Loucy (cell line): Measurements from ENCODE around the gene NCAPD2.

ENCODE experiments used
- H2AFZ ChIP-seq: fragments of 200-600 bp; sonication (generic); 2 replicates; pipeline ENCODE4 v1.6.0; 2016; ENCODE audit warnings: antibody characterized with exemption, mild to moderate bottlenecking, low read length, moderate library complexity
- H3F3A ChIP-seq: fragments of 200-600 bp; 2 replicates; pipeline ENCODE4 v1.6.0; 2016; ENCODE audit warnings: antibody characterized with exemption, low read depth, mild to moderate bottlenecking
- H3K27me3 ChIP-seq: fragments of 200-600 bp; sonication (generic); 2 replicates; pipeline ENCODE4 v1.6.1; 2014; ENCODE audit warnings: low read length, mild to moderate bottlenecking; ENCODE audit not compliant: insufficient read depth, poor library complexity, severe bottlenecking
- H3K36me3 ChIP-seq: fragments of 200-600 bp; sonication (generic); 2 replicates; pipeline ENCODE4 v1.6.1; 2016; ENCODE audit warnings: low read length; ENCODE audit not compliant: insufficient read depth
- H3K4me1 ChIP-seq: fragments of 200-600 bp; sonication (generic); 2 replicates; pipeline ENCODE4 v1.5.1; 2014; ENCODE audit warnings: low read length, mild to moderate bottlenecking; ENCODE audit not compliant: insufficient read depth, poor library complexity, severe bottlenecking
- H3K4me2 ChIP-seq: fragments of 200-600 bp; sonication (generic); 2 replicates; pipeline ENCODE4 v1.6.0; 2014; ENCODE audit warnings: antibody characterized with exemption, low read length, low read depth, mild to moderate bottlenecking; ENCODE audit not compliant: poor library complexity, severe bottlenecking
- H3K4me3 ChIP-seq: fragments of 200-600 bp; sonication (generic); 2 replicates; pipeline ENCODE4 v1.5.1; 2014; ENCODE audit warnings: low read length, mild to moderate bottlenecking, mixed read lengths; ENCODE audit not compliant: poor library complexity, severe bottlenecking
- H3K79me2 ChIP-seq: fragments of 200-600 bp; sonication (generic); 2 replicates; pipeline ENCODE4 v1.6.1; 2014; ENCODE audit warnings: low read length; ENCODE audit not compliant: insufficient read depth
- H3K9ac ChIP-seq: fragments of 200-600 bp; sonication (generic); 2 replicates; pipeline ENCODE4 v1.6.0; 2014; ENCODE audit warnings: mild to moderate bottlenecking, low read depth, low read length, moderate library complexity; ENCODE audit not compliant: poor library complexity, severe bottlenecking
- H3K9me2 ChIP-seq: fragments of 200-600 bp; sonication (generic); replicated peaks from 2 replicates; pipeline ENCODE4 v1.6.1; 2016; ENCODE audit warnings: low read depth, low read length, mixed read lengths
- H3K9me3 ChIP-seq: fragments of 200-600 bp; sonication (generic); 2 replicates; pipeline ENCODE4 v1.6.1; 2014; ENCODE audit warnings: mild to moderate bottlenecking, antibody characterized with exemption, low read length, low read depth; ENCODE audit not compliant: insufficient read depth
- H4K20me1 ChIP-seq: fragments of 200-600 bp; sonication (generic); 2 replicates; pipeline ENCODE4 v1.6.0; 2014; ENCODE audit warnings: antibody characterized with exemption, low read length, mild to moderate bottlenecking; ENCODE audit not compliant: insufficient read depth, poor library complexity, severe bottlenecking
- CTCF ChIP-seq: fragments of 200-600 bp; sonication (generic); conservative IDR thresholded peaks from 2 replicates; pipeline ENCODE4 v1.5.1; 2014; ENCODE audit warnings: mild to moderate bottlenecking, antibody characterized with exemption, low read length
- EZH2phosphoT487 ChIP-seq: fragments of 200-600 bp; IDR thresholded peaks from 2 replicates; pipeline ENCODE4 v1.6.1; 2018; ENCODE audit warnings: antibody characterized with exemption, mild to moderate bottlenecking, moderate library complexity, borderline replicate concordance

The NCAPD2 gene

DNA sequence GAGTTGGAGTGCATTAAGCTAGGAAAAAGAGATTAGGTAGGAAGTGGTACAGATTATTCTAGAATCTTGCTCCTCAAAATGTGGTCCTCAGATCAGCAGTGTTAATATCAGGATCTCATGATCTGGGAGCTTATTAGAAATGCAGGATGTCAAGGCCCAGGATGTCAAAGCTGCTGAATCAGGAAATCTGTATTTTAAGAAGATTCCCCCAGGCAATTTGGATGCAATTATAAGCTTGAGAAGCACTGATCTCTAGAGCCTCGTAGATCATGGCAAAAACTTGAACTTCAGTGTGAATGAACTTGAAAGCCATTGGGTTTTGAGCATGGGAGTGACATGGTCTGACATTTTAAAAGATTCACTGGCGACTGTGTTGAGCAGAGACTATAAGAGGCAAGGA, 6.6 kb downstream of the NCAPD2 start:
- H2AFZ ChIP-seq = no peak overlapping the region
- H3K36me3 ChIP-seq = peaks cover 23% of the 10 kb centered on the region; the same call in 1 of the 2 replicates
- H3K9me2 ChIP-seq = no peaks in the 10 kb centered on the region
- TF ChIP-seq EZH2phosphoT487 = no peak
- TF ChIP-seq CTCF = no peak
- peaks cover 95% of the 10 kb centered on the region for H3K79me2 ChIP-seq
- no peak overlapping the region for H3K4me2 ChIP-seq
- no peaks in the 10 kb centered on the region for H3K9me3 ChIP-seq
- peaks cover 43% of the 10 kb centered on the region for H3K4me1 ChIP-seq
- H3K27me3 ChIP-seq = no peaks in the 10 kb centered on the region
- no peaks in the 10 kb centered on the region for H3F3A ChIP-seq
- peaks cover 10% of the 10 kb centered on the region for H4K20me1 ChIP-seq
- H3K4me3 ChIP-seq = no peak overlapping the region
- H3K9ac ChIP-seq = peak overlapping the region; percentile 9

DNA sequence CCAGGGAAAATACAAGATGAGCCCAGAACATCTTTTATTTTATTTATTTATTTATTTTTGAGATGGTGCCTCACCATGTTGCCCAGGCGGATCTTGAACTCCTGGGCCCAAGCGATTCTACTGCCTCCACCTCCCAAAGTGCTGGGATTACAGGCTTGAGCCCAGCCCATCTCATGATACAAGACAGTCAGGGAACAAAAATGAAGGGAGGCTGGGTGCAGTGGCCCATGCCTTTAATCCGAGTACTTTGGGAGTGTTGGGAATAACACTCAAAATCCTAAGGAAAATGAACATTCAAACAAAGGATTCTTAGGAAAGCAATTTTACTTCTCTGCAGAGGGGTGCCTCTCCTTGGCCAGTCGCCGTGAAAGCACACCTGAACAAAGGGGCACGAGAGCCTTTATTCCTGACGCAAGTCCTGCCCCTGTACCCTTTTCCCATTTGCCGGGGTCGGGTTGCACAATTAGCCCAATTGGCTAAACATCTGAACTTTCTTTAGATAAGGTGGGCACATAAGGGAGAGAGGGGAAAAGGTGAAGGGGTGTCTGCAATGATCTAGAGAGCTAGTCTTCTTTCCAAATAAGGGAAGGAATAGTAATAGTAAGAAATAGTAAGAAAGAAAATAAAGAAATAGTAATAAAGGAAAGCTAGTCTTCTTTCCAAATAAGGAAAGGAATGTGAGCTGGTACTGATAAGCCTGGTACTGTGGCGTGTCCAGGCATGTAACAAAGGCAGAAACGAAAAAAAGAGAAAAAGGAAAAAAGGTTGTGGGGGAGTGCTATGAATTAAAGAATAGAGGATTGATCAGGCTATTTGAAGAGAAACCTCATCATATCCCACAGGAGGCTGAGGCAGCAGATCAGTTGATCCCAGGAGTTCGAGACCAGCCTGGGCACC, 13.4 kb downstream of the NCAPD2 start:
- no peaks in the 10 kb centered on the region for H3F3A ChIP-seq
- peak overlapping the region; percentile 22 for H3K9ac ChIP-seq
- peaks cover 82% of the 10 kb centered on the region for H3K79me2 ChIP-seq
- H3K4me2 ChIP-seq = no peak overlapping the region
- H3K27me3 ChIP-seq = no peaks in the 10 kb centered on the region
- no peak overlapping the region for H2AFZ ChIP-seq
- H3K4me3 ChIP-seq = no peak overlapping the region
- peaks cover 64% of the 10 kb centered on the region; the same call in 1 of the 2 replicates for H3K36me3 ChIP-seq
- peaks cover 17% of the 10 kb centered on the region for H4K20me1 ChIP-seq
- TF ChIP-seq EZH2phosphoT487 (no peak), CTCF (no peak)
- H3K4me1 ChIP-seq = peaks cover 4% of the 10 kb centered on the region
- no peaks in the 10 kb centered on the region for H3K9me3 ChIP-seq
- H3K9me2 ChIP-seq = no peaks in the 10 kb centered on the region

- no peak overlapping the region for H3K9ac ChIP-seq
- H3K36me3 ChIP-seq = peaks cover 71% of the 10 kb centered on the region
- TF ChIP-seq CTCF (no peak), EZH2phosphoT487 (no peak)
- peaks cover 17% of the 10 kb centered on the region for H4K20me1 ChIP-seq
- H3K4me2 ChIP-seq = no peak overlapping the region
- H3K9me3 ChIP-seq = no peaks in the 10 kb centered on the region
- H3K27me3 ChIP-seq = no peaks in the 10 kb centered on the region
- H3F3A ChIP-seq = no peaks in the 10 kb centered on the region
- no peaks in the 10 kb centered on the region for H3K9me2 ChIP-seq
- H3K79me2 ChIP-seq = peaks cover 75% of the 10 kb centered on the region
- H3K4me1 ChIP-seq = no peaks in the 10 kb centered on the region
- no peak overlapping the region for H2AFZ ChIP-seq
- H3K4me3 ChIP-seq = no peak overlapping the region
Measured at GRCh38 chr12:6508087-6508486, 14.2 kb downstream of the NCAPD2 start.
